NCI-H1092 (cell line): ENCODE results near the gene NCAM1.
"Not testable (repeated sequence)": the region's sequence is repeated elsewhere in the genome, so short reads cannot be mapped to it uniquely, and the experiment has no call there.

ENCODE experiments used
- DNase-seq: peaks from one replicate; lab custom pipeline; 2025; lab: John Stamatoyannopoulos, UW

NCAM1 gene

GRCh38 chr11:112961146-112961668 lies at the start of gene NCAM1:
Gene NCAM1, plus strand, starts transcription at chr11:112961420.
- peak; percentile 97 for DNase-seq

- DNase-seq = no peak
Observed at GRCh38 chr11:112922606-112923005, 38.6 kb upstream of the NCAM1 start.

DNA sequence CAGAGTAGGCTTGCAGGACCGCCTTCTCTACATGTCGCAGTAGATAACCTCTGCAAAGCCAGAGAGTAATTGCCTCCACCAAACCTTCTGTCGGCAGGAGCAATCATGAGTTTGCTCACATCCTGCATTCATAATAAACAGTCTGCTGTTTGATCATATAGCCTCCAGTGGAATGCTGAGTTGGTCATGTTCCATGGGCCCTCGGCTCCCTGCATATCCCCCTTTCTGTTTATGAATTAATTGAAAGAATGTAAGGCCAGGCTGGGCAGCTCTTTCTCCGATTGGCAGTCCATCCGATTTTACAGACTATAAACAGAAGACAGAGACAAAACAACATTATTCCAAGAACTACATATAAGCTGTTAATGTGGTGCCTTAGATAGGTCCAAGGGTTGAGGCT lies 36.4 kb upstream of the NCAM1 start:
- not testable (repeated sequence) for DNase-seq

GRCh38 chr11:112925516-112926310 lies 35.5 kb upstream of the NCAM1 start:
- DNase-seq = no peak

GRCh38 chr11:112928136-112928535 lies 33.1 kb upstream of the NCAM1 start:
- no peak for DNase-seq

DNA sequence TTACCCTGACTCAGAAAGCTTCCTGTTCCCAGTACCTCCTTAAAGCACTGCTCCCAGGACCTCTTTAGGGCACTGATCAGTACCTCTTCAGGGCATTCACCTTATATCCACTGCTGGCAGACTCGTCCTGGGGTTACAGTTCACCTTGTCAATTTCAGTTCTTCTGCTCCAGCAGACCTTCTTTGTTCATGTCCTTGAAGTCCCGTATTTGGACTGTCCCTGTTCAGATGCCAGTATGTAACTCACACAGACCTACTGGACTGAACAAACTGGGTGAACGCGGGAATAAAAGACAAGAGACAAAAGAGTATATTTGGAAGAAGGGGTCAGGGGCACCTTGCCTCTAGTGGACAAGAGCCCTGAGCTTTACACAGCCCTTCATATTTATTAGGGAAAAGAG lies 31.8 kb upstream of the NCAM1 start:
- DNase-seq = no peak

DNA sequence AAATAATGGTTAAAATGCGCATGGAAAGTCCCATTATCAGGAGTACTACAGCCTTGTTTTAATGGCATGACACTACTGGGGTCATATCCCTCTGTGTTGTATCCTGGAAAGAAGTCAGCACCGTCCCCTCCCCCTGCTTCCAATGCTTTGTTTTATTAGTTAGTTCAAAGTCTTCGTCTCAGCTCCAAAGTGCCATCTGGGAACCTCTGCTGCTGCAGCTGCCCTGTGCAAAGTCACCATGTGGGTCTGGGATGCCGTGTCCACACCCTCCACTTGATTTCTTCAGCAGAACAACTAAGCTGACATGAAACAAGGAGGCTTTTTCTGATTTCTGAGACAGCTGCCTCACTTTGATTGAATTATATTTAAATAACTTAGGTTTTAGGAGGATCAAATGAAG lies 29.5 kb upstream of the NCAM1 start:
- no peak for DNase-seq

DNA sequence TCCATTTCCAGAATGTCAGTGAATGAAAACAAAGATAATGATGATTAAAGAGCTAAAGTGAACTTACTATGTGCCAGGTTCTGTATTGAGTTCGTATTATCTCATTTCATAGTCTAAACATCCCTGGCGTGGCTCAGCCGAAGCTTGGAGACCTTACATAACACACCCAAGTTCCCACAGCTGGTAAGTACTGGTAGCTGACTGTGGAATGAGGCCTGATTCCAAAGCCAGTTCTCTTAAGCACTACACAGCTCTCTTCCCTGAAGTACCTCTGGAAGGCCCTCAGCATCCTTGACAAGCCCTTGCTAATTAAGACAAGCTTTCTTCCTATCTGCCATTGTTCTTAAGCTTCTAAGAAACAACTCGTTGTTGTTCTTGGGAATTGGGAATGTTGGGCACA lies 28.6 kb upstream of the NCAM1 start:
- no peak for DNase-seq

DNA sequence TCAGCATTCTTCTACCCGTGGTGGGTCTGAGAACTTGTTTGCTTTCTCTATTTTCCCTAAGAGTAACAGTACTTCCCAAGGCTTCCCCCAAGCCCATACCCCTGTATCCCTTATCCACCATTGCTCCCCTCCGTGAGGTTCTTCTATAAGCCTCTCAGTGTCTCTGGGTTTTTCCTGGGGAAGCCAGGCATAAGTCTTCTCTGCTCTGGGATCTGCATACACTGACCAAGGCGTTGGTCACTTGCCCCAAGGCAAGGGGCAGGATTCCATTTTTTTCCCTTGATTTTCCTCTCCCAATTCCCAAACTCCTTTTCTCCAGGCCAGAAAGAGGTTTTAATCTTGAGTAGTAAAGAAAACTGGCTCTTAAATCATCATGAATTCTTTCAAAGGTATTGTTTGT lies 27.2 kb upstream of the NCAM1 start:
- no peak for DNase-seq

DNA sequence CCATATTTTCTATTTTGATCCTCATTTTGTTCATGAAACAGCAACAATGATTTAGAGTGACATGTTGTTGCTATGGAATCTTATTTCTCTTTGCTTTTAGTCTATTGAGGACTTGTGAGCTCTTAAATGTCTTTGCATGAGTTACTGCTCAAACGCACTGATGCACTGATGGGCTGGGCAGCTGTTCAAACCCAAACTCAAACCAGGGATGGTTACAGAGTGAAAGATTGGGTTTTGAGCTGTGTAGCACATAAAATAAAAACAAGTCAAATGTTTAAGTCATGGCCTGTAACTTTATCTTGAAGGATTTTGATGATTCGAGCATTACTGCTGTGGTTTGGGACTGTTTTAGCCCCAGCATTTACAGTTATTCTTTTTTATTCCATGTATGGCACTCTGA lies 20.1 kb upstream of the NCAM1 start:
- DNase-seq = no peak

DNA sequence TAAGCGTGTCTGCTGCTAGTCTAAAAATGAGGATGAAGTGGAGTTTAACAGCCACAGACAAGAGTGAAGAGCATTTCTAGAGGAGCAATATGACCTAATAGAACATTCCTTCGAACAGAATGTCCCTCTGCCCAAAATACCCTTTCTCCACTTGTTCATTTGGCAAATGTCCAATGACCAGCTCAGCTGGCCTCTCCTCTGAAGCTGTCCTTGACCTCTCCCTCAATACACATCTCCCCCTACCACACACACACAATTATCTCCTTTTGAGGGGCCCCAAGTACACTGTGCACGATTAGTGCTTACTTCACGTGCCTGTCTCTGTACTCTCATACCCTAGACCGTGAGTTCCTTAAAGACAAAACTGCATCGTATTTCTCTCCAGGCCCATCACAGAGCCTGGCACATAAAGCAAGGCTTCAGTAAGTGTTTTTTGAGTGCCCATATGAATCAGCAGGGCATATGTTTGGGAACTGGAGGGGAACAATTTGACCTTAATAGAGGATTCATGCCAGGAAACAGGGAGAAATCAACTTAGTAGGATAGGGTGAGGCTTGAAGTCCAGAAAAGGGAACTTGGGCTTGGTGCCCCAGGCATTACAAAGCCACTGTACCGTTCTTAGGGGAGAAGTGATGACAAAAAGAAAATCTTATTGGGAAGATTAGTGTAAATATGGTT lies 18.1 kb upstream of the NCAM1 start:
- no peak for DNase-seq

DNA sequence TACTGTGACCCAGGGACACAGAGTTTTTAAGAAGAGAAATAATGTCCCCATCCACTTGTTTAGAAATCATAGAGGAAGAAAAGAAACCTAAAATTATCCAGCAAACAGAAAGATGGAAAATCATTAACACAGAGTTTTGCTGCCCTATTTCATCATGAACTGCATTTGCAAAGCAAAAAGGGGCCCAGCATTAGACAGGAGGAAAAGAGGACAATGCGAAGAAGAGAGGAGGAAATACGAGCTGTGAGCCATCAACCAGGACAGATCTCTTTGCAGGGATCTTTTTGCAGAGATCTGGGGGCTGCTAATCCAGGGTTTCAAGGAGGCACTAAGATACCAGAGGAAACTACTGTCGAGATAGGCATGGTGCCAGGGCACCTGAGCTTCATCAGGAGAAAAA lies 14.4 kb upstream of the NCAM1 start:
- no peak for DNase-seq

GRCh38 chr11:112949781-112950575 lies 11.2 kb upstream of the NCAM1 start:
- DNase-seq = no peak

DNA sequence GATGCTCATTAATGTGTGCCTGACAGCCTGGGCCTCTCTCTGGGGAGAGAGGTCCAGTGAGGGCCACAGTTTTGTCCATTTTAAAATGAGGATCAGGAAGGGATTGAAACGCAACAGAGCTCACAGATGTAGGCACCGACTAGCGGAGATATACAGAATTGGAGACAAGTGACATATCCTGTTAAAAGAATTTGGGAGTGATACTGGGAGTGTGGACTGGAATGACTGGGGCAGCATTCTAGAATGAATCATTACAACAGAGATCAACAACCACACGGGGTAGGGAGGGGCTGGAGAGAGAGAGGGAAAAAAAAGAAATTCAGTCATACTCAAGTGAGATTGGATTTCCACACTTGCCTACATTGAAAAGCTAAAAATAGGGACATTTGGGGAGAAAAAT lies 2.5 kb upstream of the NCAM1 start:
- DNase-seq = no peak

GRCh38 chr11:112961751-112962578 lies 745 bp downstream of the NCAM1 start:
- peak; percentile 72 for DNase-seq

GRCh38 chr11:112962579-112963367 lies 1.6 kb downstream of the NCAM1 start:
- DNase-seq = peak; percentile 92

GRCh38 chr11:112963368-112963955 lies 2.2 kb downstream of the NCAM1 start:
- DNase-seq = peak; percentile 68

DNA sequence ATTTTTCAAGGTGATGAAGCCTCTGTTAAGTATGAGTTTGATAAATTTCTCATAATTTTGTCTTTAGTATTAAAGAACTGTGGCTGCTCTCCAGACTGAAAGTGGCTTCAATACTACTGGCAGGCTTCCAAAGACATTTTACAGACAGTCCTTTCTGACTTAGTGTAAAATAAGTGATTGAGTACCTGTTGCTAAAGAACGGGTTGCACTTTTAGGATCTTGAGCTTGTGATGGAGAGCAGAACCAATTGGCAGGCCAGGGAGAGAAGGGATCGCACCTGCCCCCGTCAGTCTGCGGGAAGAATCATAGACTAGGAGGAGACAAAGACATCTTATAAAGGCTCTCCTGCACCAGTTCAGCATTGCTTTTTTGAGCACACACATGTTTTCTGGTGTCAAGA lies 4.4 kb downstream of the NCAM1 start:
- no peak for DNase-seq

DNA sequence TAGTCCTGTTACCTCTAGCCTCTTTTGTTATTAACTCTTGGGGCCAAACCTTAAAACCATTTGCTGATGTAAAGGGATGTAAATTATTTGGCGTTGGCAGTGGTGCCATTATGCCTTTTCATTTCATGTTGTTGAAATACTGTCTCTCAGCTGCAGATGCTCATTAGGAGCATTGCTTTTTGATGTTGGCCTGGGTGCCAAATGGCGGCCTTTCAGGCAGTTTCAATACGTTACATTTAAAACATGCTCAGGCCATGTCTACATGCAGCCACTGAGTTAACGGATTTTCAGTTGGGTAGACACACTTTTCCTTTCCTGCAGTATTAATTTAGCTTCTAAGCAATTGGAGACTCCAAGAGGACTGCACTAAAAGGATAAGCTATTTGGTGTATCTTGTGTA lies 5.3 kb downstream of the NCAM1 start:
- peak; percentile 19 for DNase-seq

DNA sequence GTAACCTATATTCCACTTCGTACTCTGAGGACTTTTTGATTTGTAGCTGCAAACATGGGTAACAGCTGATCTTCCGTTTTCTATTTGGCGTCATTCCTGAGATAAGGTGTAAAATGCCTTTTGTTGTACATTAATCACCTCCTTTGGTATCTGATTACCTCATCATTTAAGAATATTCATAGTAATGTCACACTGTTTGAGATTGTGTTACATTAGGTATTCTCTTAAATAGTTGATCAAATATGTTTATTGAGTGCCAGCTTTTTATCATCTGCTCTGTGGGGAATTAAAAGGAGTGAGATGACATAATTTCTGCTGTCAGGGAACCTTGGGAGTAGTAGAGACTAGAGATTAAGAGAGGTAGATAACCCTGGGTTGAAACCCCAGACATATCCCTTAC lies 5.9 kb downstream of the NCAM1 start:
- DNase-seq = no peak
